ENCODE results near the gene GJB5.

The GJB5 gene

GRCh38 chr1:34796990-34797389 is 42.1 kb downstream of the GJB5 start:
- no peak for DNase-seq

- DNase-seq: no peak
Measured at GRCh38 chr1:34800214-34800613, 45.4 kb downstream of the GJB5 start.

- DNase-seq: no peak
Measured at GRCh38 chr1:34803770-34804169, 48.9 kb downstream of the GJB5 start.

GRCh38 chr1:34806396-34806795 is 51.5 kb downstream of the GJB5 start:
- no peak for DNase-seq

Measured in femur (tissue), 1 donor.